ENCODE results near the gene ZCCHC24.

Gene ZCCHC24

GRCh38 chr10:79431428-79431827 is 14.0 kb downstream of the ZCCHC24 start:
- no peak for DNase-seq (ENCODE audit: low read depth)

GRCh38 chr10:79430936-79431335 is 14.5 kb downstream of the ZCCHC24 start:
- no peak for DNase-seq (ENCODE audit: low read depth)

DNA sequence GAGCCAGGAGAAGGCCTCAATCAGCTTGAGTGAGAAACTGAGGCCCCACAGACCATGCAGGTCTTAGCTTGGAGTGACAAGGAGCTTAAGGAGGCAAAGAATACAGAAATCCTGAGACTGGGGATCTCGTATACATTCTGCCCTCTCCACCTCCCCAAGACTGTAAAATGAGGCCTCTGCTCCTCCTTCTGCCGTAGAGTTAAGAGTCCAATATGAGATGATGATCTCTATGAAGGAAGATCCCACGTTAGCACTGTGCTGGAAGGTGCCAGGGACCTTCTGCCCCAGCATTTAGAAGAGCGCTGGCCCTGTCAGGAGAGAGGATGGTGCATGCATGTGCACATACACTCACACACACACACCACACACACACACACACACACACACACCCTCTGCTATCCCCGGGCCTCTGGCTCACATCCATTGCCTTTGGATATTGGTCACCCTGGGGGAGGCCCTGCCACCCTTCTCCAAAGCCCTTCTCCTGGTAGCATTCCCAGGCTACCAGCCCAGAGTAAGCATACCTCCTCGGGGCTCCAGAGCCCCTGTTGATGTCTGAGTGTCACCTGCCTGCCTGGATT is 15.0 kb downstream of the ZCCHC24 start:
- no peak for DNase-seq (ENCODE audit: low read depth)

DNA sequence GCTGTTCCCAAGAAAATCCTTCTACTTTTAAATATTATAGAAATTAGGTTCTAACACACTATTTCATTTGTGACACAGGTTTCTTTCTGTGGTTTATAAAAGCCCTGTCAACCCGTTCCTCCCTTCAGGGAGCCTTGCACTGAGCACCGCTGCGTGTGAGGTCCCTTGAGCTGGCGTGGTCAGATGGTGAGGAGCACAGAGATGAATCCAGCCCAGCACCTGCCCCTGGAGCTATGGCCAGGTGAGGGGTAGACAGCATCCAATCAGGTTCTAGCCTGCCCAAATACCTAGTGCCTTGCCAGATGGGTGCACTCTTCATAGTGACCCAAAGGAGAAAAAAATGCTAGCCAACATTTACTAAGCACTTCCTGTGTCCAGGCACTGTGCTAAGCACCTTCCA is 15.7 kb downstream of the ZCCHC24 start:
- DNase-seq (ENCODE audit: low read depth) = no peak

DNA sequence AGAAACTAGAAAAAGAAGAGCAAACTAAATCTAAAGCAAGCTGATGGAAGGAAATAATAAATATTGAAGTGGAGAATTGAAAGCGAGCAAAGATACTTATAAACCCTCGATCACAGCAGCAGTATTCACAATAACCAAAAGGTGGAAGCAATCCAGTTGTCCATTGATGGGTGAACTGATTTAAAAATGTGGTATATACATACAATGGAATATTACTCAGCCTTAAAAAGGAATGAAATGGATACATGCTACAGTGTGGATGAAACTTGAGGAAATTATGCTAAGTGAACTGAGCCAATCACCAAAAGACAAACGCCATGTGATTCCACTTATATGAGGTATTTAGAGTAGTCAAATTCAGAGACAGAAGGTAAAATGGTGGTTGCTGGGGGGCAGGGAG is 17.5 kb downstream of the ZCCHC24 start:
- DNase-seq (ENCODE audit: low read depth) = no peak

DNA sequence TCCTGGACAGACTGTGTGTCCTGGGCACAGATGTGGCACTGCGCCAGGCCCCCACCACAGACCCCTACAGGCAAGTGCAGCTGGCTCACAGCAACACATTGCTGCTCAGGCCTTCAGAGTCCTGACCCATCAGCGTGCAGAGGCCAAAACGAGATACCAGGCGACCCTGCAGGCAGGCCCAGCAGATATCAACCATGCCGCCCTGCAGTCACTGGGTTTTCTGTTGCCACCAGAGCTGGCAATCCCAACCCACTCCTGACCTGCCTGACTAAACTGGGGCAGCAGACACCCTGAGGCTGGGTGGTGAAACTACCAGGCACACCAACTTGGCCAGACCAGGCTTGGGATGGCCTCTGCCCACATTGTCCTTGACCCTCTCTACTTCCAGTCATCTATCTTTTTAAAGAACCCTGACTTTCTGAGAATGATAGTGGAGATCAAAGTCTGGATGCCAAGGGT is 20.3 kb downstream of the ZCCHC24 start:
- no peak for DNase-seq (ENCODE audit: low read depth)

DNA sequence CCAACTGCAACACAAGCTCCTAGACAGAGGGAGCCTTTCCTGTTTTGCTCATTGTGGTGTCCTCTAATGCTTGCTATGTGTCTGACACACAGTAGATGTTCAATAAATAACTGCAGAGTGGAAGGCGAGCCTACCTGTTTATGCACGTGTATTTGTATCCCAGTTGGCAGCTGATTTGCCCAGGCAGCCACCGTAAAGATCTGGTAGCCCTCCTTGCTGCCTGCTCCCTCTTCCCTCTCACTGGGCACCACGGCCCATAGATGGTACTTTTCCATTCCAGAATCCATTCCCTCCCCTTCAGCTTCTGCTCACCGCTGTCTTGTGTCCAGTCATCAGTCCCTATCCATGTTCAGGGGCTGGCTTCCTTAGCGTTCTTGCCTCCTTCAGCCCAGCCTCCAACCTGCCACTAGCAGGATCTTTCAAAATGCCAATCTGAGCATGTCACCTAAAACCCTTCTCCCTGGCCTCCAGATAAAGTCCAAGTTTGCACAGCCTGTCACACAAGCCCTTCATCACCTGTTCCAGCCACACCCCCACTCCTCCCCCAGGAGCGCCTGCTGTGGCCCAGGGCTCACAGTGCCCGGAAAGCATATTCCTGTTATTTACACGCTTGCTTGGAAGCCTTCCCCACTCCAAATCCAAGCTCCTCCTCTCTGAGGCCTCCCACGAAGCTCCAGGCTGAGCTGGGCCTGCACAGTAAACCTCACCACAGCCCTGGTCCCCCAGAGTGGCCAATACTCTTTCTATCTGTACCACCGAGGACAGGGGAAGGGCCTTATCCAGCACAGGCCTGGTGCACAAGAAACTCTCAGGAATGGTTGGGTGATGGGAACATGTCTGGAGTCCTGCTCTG is 21.0 kb downstream of the ZCCHC24 start:
- no peak for DNase-seq (ENCODE audit: low read depth)

DNA sequence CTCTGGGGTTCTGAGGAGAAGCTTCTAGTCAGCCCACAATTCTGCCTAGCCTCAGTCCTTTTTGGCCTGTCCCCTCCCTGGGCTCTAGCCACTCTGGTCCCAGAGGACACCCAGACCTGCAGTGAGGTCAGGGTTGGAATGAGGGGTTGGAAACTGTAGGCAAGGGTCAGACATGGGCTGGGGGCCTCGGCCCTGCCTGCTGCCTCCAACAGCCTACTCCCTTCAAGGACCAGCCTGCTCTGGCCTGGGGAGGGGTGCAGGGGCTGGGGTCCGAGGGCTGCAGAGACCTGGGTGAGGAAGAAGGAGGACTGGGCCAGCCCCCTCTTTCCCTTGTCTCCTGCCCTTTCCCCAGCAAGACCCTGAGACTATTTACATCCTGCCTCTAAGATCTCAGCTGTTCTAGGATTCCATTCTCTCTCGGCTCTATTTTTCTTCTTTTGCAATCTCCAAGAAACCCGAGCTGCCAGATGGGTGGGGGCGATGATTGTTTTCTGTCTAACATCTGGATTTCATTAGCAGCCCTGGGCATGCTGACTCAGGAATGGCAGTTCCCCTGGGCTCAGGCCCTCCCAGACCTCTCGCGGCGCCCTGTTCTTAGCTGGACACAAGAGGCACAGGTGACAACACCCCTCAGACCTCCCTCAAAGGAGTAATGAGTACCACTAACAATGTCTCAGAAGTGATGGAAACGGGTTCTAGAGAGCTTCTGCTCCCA is 23.1 kb downstream of the ZCCHC24 start:
- DNase-seq (ENCODE audit: low read depth) = no peak

DNA sequence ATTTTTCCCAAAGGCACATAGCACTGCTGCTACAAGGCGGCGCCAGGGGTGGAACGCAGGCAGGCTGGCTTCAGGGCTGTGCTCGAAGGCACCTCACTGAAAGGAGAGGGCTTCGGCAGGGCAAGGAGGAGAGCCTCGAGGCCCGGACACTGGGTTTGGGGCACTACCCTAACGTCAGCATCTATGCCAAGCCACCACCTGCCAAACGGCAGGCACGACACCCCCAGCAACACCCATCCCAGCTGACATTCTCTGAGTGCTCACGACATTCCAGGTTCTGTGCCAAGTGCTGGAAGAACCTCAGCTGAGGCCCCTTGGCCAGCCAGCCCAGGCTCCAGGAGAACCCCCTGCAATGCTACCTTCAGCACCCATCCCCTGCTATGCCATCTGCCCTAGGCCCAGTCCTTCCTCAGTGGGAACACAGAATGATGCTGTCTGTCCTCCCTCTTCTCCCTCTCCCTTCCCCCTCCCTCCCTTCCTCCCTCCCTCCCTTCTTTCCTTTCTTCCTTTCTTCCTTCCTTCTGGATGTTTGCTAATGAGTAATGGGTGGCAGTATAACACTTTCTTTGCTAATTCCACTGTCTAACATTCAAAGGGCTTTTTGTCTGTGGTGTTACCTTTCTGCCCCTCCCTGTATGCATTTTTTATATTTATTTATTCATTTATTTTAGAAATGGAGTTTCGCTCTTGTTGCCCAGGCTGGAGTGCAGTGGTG is 24.3 kb downstream of the ZCCHC24 start:
- DNase-seq (ENCODE audit: low read depth) = no peak

GRCh38 chr10:79418886-79419595 is 26.4 kb downstream of the ZCCHC24 start:
- no peak for DNase-seq (ENCODE audit: low read depth)

DNA sequence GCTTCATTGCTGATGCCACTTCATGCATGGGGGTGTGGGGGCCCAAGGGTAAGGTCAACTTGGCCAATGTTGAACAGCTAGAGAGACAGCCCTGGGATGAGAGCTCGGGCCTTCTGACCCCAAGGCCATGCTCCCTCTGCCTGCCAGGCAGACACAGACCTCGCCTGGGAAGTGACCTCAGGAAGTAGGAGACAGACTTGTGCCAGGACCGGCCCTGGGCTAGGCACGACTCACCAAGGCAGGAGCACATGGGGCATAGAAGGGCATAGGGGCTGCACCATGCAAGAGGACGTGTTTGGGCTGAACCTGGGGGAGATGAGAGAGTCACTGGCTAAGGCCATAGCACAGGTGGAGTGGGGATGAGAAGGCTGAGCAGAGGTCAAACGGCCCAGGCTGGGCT is 27.1 kb downstream of the ZCCHC24 start:
- DNase-seq (ENCODE audit: low read depth) = no peak

DNA sequence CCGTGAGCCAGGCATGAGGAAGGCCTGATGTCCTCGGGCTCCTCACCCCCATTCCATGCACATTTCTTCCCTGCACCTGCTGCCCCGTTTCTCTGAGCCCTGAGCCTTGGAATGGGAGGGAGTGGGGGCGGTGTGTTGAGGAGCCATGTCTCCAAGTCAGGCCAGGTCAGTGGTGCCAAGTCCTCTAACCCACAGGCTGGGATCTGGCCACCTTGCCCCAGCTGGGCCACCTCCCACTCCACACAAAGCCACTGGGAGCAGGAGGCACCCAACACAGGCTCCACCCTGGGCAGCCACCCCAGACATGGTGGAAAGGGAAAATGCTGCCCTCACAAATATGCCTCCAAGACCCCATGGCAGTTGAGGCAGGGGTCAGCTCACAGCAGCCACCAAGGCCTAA is 27.7 kb downstream of the ZCCHC24 start:
- DNase-seq (ENCODE audit: low read depth) = no peak

- DNase-seq (ENCODE audit: low read depth) = no peak
Measured at GRCh38 chr10:79417266-79417665, 28.2 kb downstream of the ZCCHC24 start.

DNA sequence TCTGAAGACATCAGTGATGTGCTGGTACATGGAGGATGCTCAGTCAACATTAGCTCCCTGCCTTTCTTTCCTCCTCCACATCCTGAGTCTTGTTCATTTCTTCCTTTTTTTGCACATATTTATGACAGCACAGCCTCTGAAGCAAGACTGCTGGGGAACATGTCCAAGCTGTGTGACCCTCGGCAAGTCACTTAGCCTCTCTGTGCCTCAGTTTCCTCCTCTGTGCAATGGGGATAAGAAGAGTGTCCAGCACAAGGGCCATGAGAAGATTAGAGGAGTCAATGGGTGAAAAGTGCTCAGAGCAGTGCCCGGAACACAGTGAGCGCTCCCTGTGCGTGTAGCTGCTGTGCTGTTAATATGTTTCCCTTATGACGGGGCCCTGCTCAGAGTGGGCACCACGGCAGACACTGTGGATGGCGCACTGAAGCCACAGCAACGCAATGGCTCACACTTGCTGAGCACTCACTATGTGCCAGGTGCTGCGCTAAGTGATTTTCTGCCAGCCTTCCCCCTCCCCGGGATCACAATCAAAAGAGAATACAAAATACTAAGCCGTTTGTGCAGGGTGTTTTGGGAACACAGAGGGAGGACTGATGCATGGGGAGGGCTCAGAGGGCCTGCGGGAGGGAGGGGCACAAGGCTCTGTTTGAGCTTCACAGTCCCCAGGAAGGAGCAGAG is 28.7 kb downstream of the ZCCHC24 start:
- DNase-seq (ENCODE audit: low read depth) = no peak

GRCh38 chr10:79415736-79416577 is 29.5 kb downstream of the ZCCHC24 start:
- DNase-seq (ENCODE audit: low read depth) = no peak

GRCh38 chr10:79414714-79415113 is 30.7 kb downstream of the ZCCHC24 start:
- DNase-seq (ENCODE audit: low read depth) = no peak

- DNase-seq (ENCODE audit: low read depth) = no peak
Measured at GRCh38 chr10:79413196-79413595, 32.2 kb downstream of the ZCCHC24 start.

GRCh38 chr10:79412516-79412915 is 32.9 kb downstream of the ZCCHC24 start:
- DNase-seq (ENCODE audit: low read depth) = no peak

- no peak for DNase-seq (ENCODE audit: low read depth)
Measured at GRCh38 chr10:79411546-79412495, 33.6 kb downstream of the ZCCHC24 start.
